Neuronal stem cell (in vitro differentiated cells): ENCODE results near the gene ZNF319.

ENCODE experiments used
- DNase-seq: peaks from one replicate; pipeline ENCODE4 v3.0.0-alpha.2; 2013; ENCODE audit warnings: low spot score
- H2AFZ ChIP-seq: one replicate; pipeline ENCODE4 v1.6.1; 2013; ENCODE audit warnings: mild to moderate bottlenecking, low read length, inconsistent platforms
- H2AK5ac ChIP-seq: 2 replicates; pipeline ENCODE4 v1.6.1; 2013; ENCODE audit warnings: low read depth, mild to moderate bottlenecking, inconsistent platforms, low read length, moderate library complexity, mixed read lengths
- H2BK120ac ChIP-seq: 2 replicates; pipeline ENCODE4 v1.6.1; 2013; ENCODE audit warnings: low read depth, mild to moderate bottlenecking, inconsistent platforms, low read length, moderate library complexity, mixed read lengths
- H2BK12ac ChIP-seq: one replicate; pipeline ENCODE4 v1.6.1; 2013; ENCODE audit warnings: low read length, inconsistent platforms
- H2BK15ac ChIP-seq: 2 replicates; pipeline ENCODE4 v1.6.1; 2013; ENCODE audit warnings: mild to moderate bottlenecking, low read length, inconsistent platforms, mixed read lengths
- H2BK5ac ChIP-seq: one replicate; pipeline ENCODE4 v1.6.1; 2013; ENCODE audit warnings: inconsistent platforms, mild to moderate bottlenecking, low read length, moderate library complexity
- H3K14ac ChIP-seq: one replicate; pipeline ENCODE4 v1.6.1; 2013; ENCODE audit warnings: low read length, inconsistent platforms
- H3K18ac ChIP-seq: 2 replicates; pipeline ENCODE4 v1.6.1; 2013; ENCODE audit warnings: low read length, inconsistent platforms
- H3K23ac ChIP-seq: 2 replicates; pipeline ENCODE4 v1.6.1; 2013; ENCODE audit warnings: low read depth, mild to moderate bottlenecking, mixed read lengths, low read length, inconsistent platforms; ENCODE audit not compliant: poor library complexity
- H3K27ac ChIP-seq: replicated peaks from 3 replicates; pipeline ENCODE4 v1.5.1; 2013; ENCODE audit warnings: low read length, inconsistent platforms
- H3K27me3 ChIP-seq, 3 experiments: 2 replicates each; pipeline ENCODE4 v1.6.1; 2013; ENCODE audit warnings: low read length in 3 of 3, mild to moderate bottlenecking in 2 of 3, inconsistent platforms in 1 of 3, low read depth in 1 of 3, mixed read lengths in 1 of 3, moderate library complexity in 1 of 3; ENCODE audit not compliant: control insufficient read depth in 3 of 3, insufficient read depth in 3 of 3
- H3K36me3 ChIP-seq, 2 donors: replicated peaks in 1 of 2; 2 replicates each; pipeline ENCODE4 v1.6.1; 2013; ENCODE audit warnings: low read length in 2 of 2; ENCODE audit not compliant: control insufficient read depth in 2 of 2, insufficient read depth in 2 of 2
- H3K4ac ChIP-seq: 2 replicates; pipeline ENCODE4 v1.6.1; 2013; ENCODE audit warnings: inconsistent platforms, mild to moderate bottlenecking, low read length, moderate library complexity
- H3K4me1 ChIP-seq, 2 donors: 1 replicate in 1 of 2; 2 replicates in 1 of 2; pipeline ENCODE4 v1.6.1; 2013; ENCODE audit warnings: low read length in 2 of 2, low read depth in 1 of 2; ENCODE audit not compliant: control insufficient read depth in 2 of 2, insufficient read depth in 1 of 2
- H3K4me2 ChIP-seq: one replicate; pipeline ENCODE4 v1.6.1; 2013; ENCODE audit warnings: mild to moderate bottlenecking, low read length, inconsistent platforms; ENCODE audit not compliant: insufficient read depth, poor library complexity, severe bottlenecking
- H3K4me3 ChIP-seq, 2 donors: 2 replicates each; pipeline ENCODE4 v1.5.1; 2013; ENCODE audit warnings: low read length in 2 of 2, mild to moderate bottlenecking in 2 of 2, inconsistent platforms in 1 of 2, moderate library complexity in 1 of 2
- H3K79me1 ChIP-seq: one replicate; pipeline ENCODE4 v1.6.1; 2013; ENCODE audit warnings: low read depth, mild to moderate bottlenecking, inconsistent platforms, low read length, moderate library complexity
- H3K9ac ChIP-seq: one replicate; pipeline ENCODE4 v1.6.1; 2013; ENCODE audit warnings: mild to moderate bottlenecking, low read depth, low read length, inconsistent platforms; ENCODE audit not compliant: poor library complexity
- H3K9me3 ChIP-seq, 2 donors: replicated peaks in 1 of 2; 2 replicates each; pipeline versions ENCODE3 to v1.6.1; 2013; ENCODE audit warnings: low read length in 2 of 2, mild to moderate bottlenecking in 2 of 2, inconsistent platforms in 1 of 2, low read depth in 1 of 2, mixed read lengths in 1 of 2, moderate library complexity in 1 of 2; ENCODE audit not compliant: control insufficient read depth in 2 of 2, insufficient read depth in 1 of 2
- H4K8ac ChIP-seq: one replicate; pipeline ENCODE4 v1.6.1; 2013; ENCODE audit warnings: low read depth, mild to moderate bottlenecking, inconsistent platforms, low read length, moderate library complexity
- H4K91ac ChIP-seq: one replicate; pipeline ENCODE4 v1.6.1; 2013; ENCODE audit warnings: low read length, low read depth, mild to moderate bottlenecking, inconsistent platforms; ENCODE audit not compliant: poor library complexity
- WGBS, 2 donors: extraction: QIAGEN DNeasy Blood & Tissue Kit; methylation state at CpG; one replicate each; pipeline ENCODE4 v1.1.7; 2013; ENCODE audit warnings: missing lambda C conversion rate in 2 of 2, mixed read lengths in 1 of 2; ENCODE audit not compliant: insufficient read length in 2 of 2, insufficient replicate concordance in 1 of 2; ENCODE audit errors: extremely low coverage in 2 of 2; 5-methylcytosine and 5-hydroxymethylcytosine counted together

Gene ZNF319

DNA sequence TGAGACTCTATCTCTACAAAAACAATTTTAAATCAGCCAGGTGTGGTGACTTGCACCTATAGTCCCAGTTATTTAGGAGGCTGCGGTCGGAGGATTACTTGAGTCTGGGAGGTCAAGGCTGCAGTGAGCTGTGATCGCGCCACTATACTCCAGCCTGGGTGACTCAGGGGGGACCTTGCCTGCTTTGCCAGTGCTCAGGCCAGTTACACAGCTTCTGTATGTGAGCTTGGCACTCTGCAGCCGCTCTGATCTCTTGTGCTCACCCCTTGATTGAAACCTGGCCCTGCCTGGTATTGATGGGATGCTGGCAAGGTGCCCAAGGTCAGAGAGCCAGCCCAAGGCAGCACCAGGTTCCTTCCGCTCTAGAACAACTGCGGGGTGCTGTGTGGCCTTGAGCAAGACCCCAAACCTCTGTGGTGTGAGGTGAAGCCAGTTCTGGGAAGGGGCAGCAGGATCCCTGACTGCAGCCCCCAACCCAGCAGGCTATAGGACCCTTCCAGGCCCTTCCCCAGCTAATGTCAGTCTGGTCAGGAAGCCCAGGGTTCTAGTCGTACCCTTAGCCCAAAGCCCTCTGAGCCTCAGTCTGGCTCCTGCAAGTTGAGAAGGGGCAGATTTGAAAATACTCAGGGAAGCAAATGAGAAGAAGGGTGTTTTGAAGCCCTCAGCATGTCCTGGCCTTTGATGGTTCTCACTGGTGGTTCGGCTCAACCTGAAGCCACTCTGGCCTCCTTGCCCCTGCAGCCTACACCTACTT is 44.0 kb upstream of the ZNF319 start:
- H3K4me2 ChIP-seq, result no peak overlapping the region
- no peak overlapping the region for H2BK15ac ChIP-seq
- H2AFZ ChIP-seq, result no peak overlapping the region
- no peak overlapping the region for H2AK5ac ChIP-seq
- WGBS, 2 donors, result no CpG with 5 or more reads among the region's 9 CpGs
- no peak overlapping the region for H4K8ac ChIP-seq
- H3K9ac ChIP-seq, result no peak overlapping the region
- H3K14ac ChIP-seq, result no peak overlapping the region
- no peaks in the 10 kb centered on the region for H3K27me3 ChIP-seq
- peaks cover 0 to 3% of the 10 kb centered on the region in 2 donors for H3K9me3 ChIP-seq
- peaks cover 16% of the 10 kb centered on the region in 2 donors for H3K4me1 ChIP-seq
- no peak overlapping the region for H2BK5ac ChIP-seq
- H2BK120ac ChIP-seq, result no peak overlapping the region
- no peak overlapping the region for H3K4me3 ChIP-seq
- H4K91ac ChIP-seq, result no peak overlapping the region
- H3K36me3 ChIP-seq, result peaks cover 19 to 20% of the 10 kb centered on the region in 2 donors
- no peak overlapping the region for H2BK12ac ChIP-seq
- no peak overlapping the region for H3K27ac ChIP-seq
- DNase-seq, result no peak
- H3K4ac ChIP-seq, result no peak overlapping the region
- no peak overlapping the region for H3K18ac ChIP-seq
- no peak overlapping the region for H3K23ac ChIP-seq
- H3K79me1 ChIP-seq, result peaks cover 3% of the 10 kb centered on the region

DNA sequence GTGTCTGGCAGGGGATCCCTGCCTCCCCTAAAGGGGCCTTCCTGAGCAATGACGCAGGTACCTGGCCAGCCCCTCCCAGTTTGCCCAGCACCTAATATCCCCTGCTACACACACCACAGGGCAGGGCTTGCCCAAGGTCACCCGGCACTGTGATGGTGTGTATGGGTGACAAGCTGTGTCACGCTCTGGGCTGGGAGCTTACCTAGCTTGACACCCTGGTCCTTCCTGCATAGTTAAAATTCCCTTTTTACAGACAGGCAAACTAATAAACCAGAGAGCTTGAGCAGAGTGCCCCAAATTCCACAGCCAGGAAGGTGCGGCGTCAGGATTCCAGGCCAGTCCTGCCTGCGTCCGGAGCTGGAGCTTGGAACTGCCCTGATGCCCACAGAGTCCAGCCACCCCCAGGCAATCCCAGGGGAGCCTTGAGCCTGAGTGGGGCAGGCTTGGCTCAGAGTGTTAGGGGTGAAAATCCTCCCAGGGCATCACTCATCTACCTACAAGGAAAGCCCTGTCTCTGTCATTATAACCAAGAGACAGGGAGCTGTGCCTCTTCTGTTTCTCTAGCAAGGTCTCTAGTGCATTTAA is 43.2 kb upstream of the ZNF319 start:
- Histone ChIP-seq H2BK12ac (no peak overlapping the region), H3K18ac (no peak overlapping the region), H3K79me1 (peaks cover 3% of the 10 kb centered on the region), H3K4me3 (no peak overlapping the region), H4K91ac (no peak overlapping the region), H2BK15ac (no peak overlapping the region), H2AFZ (no peak overlapping the region), H3K4me2 (no peak overlapping the region), H3K4me1 (peaks cover 8 to 10% of the 10 kb centered on the region in 2 donors), H2BK120ac (no peak overlapping the region), H2BK5ac (no peak overlapping the region), H3K9ac (peak overlapping the region; percentile 88), H4K8ac (no peak overlapping the region), H3K36me3 (peaks cover 19 to 22% of the 10 kb centered on the region in 2 donors), H3K4ac (no peak overlapping the region), H3K9me3 (peaks cover 0 to 3% of the 10 kb centered on the region in 2 donors), H3K27ac (no peak overlapping the region), H3K27me3 (no peaks in the 10 kb centered on the region), H2AK5ac (no peak overlapping the region), H3K23ac (no peak overlapping the region), H3K14ac (no peak overlapping the region)
- DNase-seq, result no peak
- no CpG with 5 or more reads among the region's 7 CpGs for WGBS, 2 donors

DNA sequence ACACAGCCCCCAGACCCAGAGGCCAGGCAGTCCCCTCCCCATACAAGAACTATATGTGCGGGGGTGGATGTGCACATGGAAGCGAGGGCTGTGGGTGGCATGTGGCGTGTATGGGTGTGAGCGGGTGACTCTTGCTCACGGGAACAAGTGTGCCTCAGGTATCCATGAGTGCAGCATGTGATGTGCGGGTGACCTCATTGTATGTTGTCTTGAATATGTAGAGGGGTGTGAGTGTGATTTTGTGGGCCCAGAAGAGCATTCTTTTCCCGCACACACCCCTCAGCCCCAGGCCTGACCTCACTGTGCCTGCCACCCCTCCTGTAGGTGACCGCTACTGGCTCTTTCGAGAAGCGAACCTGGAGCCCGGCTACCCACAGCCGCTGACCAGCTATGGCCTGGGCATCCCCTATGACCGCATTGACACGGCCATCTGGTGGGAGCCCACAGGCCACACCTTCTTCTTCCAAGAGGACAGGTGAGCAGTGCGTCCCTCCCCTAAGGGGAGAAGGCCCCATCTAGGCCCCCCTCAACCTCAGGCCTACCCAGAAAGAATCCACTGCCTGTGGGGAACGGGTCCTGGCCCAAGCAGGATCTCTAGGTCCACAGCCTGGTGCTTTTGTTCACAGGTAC is 42.5 kb upstream of the ZNF319 start:
- DNase-seq, result no peak
- no peaks in the 10 kb centered on the region for H3K27me3 ChIP-seq
- H2BK12ac ChIP-seq, result no peak overlapping the region

More for the DNA sequence above, 42.5 kb upstream of the ZNF319 start:
- peaks cover 0 to 2% of the 10 kb centered on the region in 2 donors for H3K9me3 ChIP-seq
- no peak overlapping the region for H3K23ac ChIP-seq
- H3K4me1 ChIP-seq, result peaks cover 7 to 8% of the 10 kb centered on the region in 2 donors
- no peak overlapping the region for H2BK5ac ChIP-seq
- H4K8ac ChIP-seq, result no peak overlapping the region
- no peak overlapping the region for H2AFZ ChIP-seq
- H3K9ac ChIP-seq, result no peak overlapping the region
- H2AK5ac ChIP-seq, result no peak overlapping the region
- no peak overlapping the region for H3K14ac ChIP-seq
- H2BK15ac ChIP-seq, result no peak overlapping the region
- H3K4me2 ChIP-seq, result no peak overlapping the region
- peaks cover 6% of the 10 kb centered on the region for H3K79me1 ChIP-seq
- peaks cover 19 to 27% of the 10 kb centered on the region in 2 donors for H3K36me3 ChIP-seq
- H4K91ac ChIP-seq, result no peak overlapping the region
- no CpG with 5 or more reads among the region's 16 CpGs for WGBS, 2 donors
- H3K4ac ChIP-seq, result no peak overlapping the region
- no peak overlapping the region for H3K27ac ChIP-seq
- no peak overlapping the region for H3K18ac ChIP-seq
- H3K4me3 ChIP-seq, result no peak overlapping the region
- no peak overlapping the region for H2BK120ac ChIP-seq
